ENCODE measurements around the gene GGT5. TPM values are rescaled to one million over a fixed set of nuclear protein-coding genes. Genes with fewer than 3 reads are reported as not detected.

Gene GGT5
- total RNA-seq, 4 donors from 2014 or later: 8.8 to 29.9 (median 22.8) TPM

- intact Hi-C loops (cut with DNase I; ENCODE audit: low total_unique reads) (no loop called here), in situ Hi-C loops (cut with MboI; ENCODE audit: low sequenced_read_pairs in 4 of 4) (loop anchor here in 2 of 4 donors (10.0 kb wide), 1 partner anchor 46 kb away; the partner anchor contains the start of gene GGT5 (in 2 of the 2))
- ATAC-seq: no peak
Observed at GRCh38 chr22:24198682-24199052, 46.2 kb downstream of the GGT5 start.

GRCh38 chr22:24191893-24192292 lies 53.0 kb downstream of the GGT5 start:
- intact Hi-C loops (cut with DNase I; ENCODE audit: low total_unique reads) (no loop called here), in situ Hi-C loops (cut with MboI; ENCODE audit: low sequenced_read_pairs in 4 of 4) (loop anchor here in 2 of 4 donors (10.0 kb wide), 1 partner anchor 53 kb away; the partner anchor contains the start of gene GGT5 (in 2 of the 2))

More at GRCh38 chr22:24198682-24199052, 46.2 kb downstream of the GGT5 start:
- H3K36me3 ChIP-seq: no peaks in the 10 kb centered on the region
- TF ChIP-seq, protein P1, sequence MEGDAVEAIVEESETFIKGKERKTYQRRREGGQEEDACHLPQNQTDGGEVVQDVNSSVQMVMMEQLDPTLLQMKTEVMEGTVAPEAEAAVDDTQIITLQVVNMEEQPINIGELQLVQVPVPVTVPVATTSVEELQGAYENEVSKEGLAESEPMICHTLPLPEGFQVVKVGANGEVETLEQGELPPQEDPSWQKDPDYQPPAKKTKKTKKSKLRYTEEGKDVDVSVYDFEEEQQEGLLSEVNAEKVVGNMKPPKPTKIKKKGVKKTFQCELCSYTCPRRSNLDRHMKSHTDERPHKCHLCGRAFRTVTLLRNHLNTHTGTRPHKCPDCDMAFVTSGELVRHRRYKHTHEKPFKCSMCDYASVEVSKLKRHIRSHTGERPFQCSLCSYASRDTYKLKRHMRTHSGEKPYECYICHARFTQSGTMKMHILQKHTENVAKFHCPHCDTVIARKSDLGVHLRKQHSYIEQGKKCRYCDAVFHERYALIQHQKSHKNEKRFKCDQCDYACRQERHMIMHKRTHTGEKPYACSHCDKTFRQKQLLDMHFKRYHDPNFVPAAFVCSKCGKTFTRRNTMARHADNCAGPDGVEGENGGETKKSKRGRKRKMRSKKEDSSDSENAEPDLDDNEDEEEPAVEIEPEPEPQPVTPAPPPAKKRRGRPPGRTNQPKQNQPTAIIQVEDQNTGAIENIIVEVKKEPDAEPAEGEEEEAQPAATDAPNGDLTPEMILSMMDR (IDR thresholded peaks at IDR 0.05 in 4 of 5, conservative IDR thresholded peaks at IDR 0.05 in 1 of 5): no peak
- TF ChIP-seq POLR2A (IDR thresholded peaks at IDR 0.05): no peak
- H3K4me1 ChIP-seq: no peaks in the 10 kb centered on the region
- no peak overlapping the region for H3K27ac ChIP-seq
- no peaks in the 10 kb centered on the region for H3K27me3 ChIP-seq
- DNase-seq: no peak
- H3K9me3 ChIP-seq: no peaks in the 10 kb centered on the region
- H3K4me3 ChIP-seq: no peak overlapping the region

DNA sequence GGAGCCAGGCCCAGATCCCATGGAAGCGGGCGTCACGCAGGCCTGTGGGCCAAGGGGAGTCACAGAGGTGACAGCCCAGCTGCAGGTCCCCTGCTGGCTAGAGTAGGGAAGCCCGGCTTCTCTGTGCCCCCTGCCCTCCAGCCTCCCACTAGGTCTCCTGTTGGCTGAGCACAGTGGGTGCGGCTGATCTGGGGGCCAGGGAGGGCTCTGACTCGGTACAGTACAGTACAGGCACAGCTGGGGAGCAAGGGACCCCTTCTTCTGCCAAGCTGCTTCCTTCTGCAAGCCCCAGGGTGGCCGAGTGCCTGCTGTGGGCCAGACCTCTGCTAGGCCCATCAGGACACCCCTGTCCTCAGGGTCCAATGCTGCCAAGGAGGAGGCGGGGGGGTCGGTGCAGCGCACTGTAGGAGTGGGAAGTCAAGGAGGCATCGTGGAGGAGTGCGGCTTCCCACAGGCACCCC lies 53.5 kb downstream of the GGT5 start:
- DNase-seq (no peak), ATAC-seq (no peak)
- no peak overlapping the region for H3K27ac ChIP-seq
- peaks cover 0 to 7% of the 10 kb centered on the region in 2 donors for H3K4me1 ChIP-seq
- H3K27me3 ChIP-seq: no peaks in the 10 kb centered on the region
- H3K4me3 ChIP-seq: no peak overlapping the region
- intact Hi-C loops (cut with DNase I; ENCODE audit: low total_unique reads): no loop called here
- H3K9me3 ChIP-seq: no peaks in the 10 kb centered on the region
- in situ Hi-C loops (cut with MboI; ENCODE audit: low sequenced_read_pairs in 4 of 4): loop anchor here in 2 of 4 donors (10.0 kb wide), 1 partner anchor 53 kb away; the partner anchor contains the start of gene GGT5 (in 2 of the 2)
- no peaks in the 10 kb centered on the region for H3K36me3 ChIP-seq
- no peak for TF ChIP-seq POLR2A (IDR thresholded peaks at IDR 0.05)
- TF ChIP-seq, protein P1 (IDR thresholded peaks at IDR 0.05 in 4 of 5, conservative IDR thresholded peaks at IDR 0.05 in 1 of 5): no peak

More at GRCh38 chr22:24191893-24192292, 53.0 kb downstream of the GGT5 start:
- Histone ChIP-seq H3K36me3 (no peaks in the 10 kb centered on the region), H3K27ac (no peak overlapping the region), H3K27me3 (no peaks in the 10 kb centered on the region), H3K4me3 (no peak overlapping the region), H3K9me3 (no peaks in the 10 kb centered on the region), H3K4me1 (peaks cover 0 to 7% of the 10 kb centered on the region in 2 donors)
- TF ChIP-seq, protein P1 (IDR thresholded peaks at IDR 0.05 in 4 of 5, conservative IDR thresholded peaks at IDR 0.05 in 1 of 5): no peak
- no peak for TF ChIP-seq POLR2A (IDR thresholded peaks at IDR 0.05)
- ATAC-seq: no peak
- DNase-seq: no peak

GRCh38 chr22:24190596-24191208 lies 54.2 kb downstream of the GGT5 start:
- Histone ChIP-seq H3K27ac (no peak overlapping the region), H3K36me3 (no peaks in the 10 kb centered on the region), H3K27me3 (no peaks in the 10 kb centered on the region), H3K4me1 (peaks cover 0 to 7% of the 10 kb centered on the region in 2 donors), H3K9me3 (no peaks in the 10 kb centered on the region), H3K4me3 (no peak overlapping the region)
- TF ChIP-seq, protein P1 (IDR thresholded peaks at IDR 0.05 in 4 of 5, conservative IDR thresholded peaks at IDR 0.05 in 1 of 5): no peak
- no peak for TF ChIP-seq POLR2A (IDR thresholded peaks at IDR 0.05)
- in situ Hi-C loops (cut with MboI; ENCODE audit: low sequenced_read_pairs in 4 of 4) (loop anchor here in 2 of 4 donors (10.0 kb wide), 1 partner anchor 54 kb away; the partner anchor contains the start of gene GGT5 (in 2 of the 2)), intact Hi-C loops (cut with DNase I; ENCODE audit: low total_unique reads) (no loop called here)
- DNase-seq: peak in 1 of 2 donors; percentile 10
- no peak for ATAC-seq
